Stromal cell of bone marrow (primary cell): Measurements from ENCODE around the gene ARHGEF17.

ENCODE experiments used
- DNase-seq: peaks from one replicate; pipeline ENCODE4 v3.0.0-alpha.2; 2012; ENCODE audit warnings: low read depth

Gene ARHGEF17

GRCh38 chr11:73333173-73333572 is 25.1 kb downstream of the ARHGEF17 start:
- no peak for DNase-seq

DNA sequence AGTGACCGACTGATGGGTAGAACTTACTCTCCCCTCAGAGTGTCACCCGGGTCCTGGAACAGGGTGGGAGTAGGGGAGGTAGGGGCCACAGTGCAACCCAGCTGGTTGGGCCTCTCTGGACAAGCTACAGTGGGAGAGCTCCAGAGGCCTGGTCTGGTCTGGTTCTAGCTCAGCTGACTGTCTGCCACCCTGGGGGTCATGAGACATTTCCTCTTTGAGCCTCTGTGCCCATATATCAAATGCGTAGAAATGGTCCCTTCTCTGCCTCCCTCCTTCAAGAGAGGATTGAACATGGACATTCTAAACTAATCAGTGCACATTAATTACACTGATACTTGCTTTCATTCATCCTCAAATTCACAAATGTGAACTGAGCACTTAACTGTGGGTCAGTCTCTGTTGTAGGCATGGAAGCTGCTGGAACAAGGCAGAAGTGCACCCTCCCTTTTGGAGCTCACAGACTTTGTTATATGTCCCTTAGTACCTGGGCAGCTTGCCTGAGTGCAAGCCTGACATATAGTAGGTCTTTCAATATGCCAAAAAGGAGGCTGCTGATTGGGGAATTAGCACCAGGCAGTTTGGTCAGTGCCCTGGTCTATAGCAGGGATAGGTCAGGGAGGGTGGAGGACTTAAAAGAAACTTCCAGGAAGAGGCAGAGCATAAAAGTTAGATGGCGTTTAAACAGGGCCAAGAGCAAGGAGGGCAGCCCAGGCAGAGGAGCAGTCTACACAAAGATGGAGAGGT is 25.7 kb downstream of the ARHGEF17 start:
- no peak for DNase-seq

DNA sequence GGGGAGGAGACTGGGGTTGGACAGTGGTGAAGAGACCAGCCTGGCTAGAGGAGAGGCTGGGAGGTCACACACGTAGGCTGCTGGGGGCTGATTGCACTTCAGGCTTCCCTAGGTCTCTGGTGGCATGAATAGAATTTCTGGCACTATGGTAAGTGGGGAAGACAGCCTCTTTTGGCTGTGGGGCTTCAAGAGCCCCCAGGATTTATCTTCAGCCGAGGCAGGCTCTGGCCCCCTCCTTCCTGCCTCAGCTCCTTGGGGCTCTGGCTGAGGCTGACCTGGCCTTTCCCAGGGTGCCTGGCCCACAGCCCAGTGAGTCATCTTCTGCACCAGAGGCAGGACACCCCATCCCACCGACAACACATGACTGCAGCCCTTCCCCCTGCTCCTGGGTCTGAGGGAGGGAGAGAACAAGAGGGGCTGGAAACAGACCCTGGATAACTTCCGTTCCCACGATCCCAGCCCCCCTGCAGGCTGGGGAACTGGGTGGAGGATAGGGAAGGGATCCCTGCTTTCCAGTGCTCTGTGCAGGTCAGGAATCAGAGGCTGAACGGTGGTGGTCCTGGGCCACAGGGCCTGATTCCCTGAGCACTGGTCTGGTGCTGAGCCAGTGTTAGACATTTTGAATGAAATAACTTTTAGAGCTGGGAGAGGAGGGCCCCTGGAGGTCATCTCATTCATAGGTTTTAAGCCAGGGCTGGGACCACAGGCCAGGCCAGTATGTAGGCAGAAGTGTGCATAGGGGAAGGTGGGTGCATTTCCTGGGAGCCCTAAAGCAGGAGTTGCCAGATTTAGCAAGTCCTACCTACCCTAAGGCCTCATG is 26.5 kb downstream of the ARHGEF17 start:
- DNase-seq, result peak; percentile 70

DNA sequence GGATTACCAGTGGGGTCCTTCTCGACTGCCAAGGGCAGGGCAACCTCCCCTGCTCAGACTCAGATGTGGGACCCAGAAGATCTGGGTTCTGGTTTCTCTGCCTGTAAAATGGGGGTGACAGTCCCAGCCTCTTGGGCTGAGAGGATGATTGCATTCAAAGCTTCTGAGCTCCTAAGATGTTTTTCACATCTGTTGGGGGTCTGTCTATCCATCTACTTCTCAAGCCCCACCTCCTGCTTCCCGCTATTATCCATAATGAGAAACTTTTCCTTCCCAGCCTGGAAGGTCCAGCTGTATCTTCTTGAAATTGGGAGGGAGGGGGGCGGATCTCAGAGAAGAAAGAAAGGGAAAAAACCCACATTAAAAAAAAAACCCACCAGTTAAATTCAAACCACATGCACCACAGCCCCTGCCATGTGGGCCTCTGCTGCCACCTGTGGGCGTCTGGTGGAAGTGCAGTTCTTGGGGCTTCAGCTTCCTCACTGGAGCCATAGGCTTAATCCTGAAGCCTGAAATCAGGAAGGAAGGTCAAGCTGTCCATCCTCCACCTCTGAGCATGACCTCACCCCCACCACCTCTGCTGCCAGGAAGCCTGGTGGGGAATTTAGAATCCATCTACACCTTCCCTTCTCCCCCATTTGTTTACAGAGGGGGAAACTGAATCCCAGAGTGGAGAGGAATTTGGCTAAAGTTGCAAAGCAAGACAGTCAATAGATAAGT is 27.3 kb downstream of the ARHGEF17 start:
- DNase-seq, result peak; percentile 65

GRCh38 chr11:73337846-73338245 is 29.8 kb downstream of the ARHGEF17 start:
- DNase-seq, result no peak

GRCh38 chr11:73338279-73338678 is 30.2 kb downstream of the ARHGEF17 start:
- DNase-seq, result no peak

DNA sequence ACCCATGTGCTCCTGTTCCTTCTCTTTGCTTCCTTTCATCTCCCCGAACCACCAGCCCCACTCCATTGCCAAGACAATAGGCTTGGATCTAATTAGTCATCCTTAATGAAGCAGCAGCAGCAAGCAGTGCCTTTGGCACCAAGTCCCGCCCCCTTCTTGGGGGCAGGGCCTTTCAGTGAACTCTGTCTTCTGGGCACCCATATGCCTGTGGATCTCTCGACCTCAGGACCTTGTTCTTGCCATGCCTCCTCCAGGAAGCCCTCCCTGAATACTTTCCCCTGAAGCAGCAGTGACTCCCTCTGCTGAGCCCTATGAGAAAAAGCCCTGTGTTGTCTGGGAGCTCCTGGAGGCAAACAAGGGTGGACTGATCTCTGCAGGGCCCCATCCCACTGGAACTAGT is 32.1 kb downstream of the ARHGEF17 start:
- no peak for DNase-seq

DNA sequence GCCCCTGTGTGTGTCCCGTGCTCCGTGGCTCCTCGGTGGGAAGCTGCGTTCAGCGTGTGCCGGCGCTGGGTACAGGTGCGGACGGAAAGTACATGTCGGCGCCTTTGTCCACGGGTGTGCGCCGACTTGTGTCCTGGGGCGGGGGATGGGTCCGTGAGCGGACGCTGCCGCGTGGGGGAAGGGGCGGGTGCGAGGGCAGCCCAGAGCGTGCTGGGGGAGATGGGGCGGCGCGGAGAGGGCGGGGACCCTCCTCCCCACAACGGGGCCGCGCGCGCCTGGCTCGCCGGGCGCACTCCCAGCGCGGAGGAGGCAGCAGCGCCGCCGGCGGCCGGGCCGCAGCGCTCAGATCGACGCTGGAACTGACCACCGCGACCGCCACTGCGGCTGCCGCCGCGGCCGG is 34.6 kb downstream of the ARHGEF17 start:
- DNase-seq, result no peak

DNA sequence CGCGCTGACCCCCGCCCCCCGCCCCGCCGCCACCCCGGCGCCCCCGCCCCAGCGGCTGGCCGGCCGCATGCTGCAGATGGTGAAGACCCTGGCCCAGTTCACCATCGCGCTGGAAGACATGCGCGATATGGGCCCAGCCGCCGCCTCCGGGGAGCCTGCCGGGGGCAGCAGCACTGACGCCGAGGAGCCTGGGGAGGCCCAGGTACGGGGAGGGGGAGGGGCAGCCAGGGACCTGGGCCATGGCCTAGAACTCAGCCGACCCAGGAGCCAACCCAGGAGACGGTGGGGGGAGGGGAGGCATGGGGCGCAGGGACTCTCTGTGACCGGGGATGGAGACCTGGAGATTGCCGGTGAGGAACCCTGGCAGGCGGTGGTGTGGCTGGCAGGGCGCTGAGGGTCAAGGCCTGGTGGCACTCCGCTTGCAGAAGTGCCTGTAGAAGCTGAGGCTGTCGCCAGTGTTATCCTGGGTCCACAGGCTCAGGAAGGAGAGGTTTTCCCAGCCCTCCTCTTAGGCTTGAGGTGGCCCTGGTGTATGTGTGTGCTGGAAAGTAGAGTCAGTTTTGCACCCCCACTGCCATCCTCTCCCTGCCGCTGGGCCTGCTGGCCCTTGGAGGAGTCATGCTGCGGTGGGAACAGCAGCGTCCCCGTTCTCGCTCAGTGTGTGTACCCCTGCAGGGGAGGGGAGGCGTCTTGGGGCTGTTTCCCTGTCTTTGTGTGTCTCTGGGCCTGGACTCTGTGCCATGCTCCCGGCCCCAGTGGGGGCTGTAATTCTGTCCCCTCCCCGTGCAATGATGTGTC is 35.2 kb downstream of the ARHGEF17 start:
- DNase-seq, result no peak

GRCh38 chr11:73344191-73344607 is 36.1 kb downstream of the ARHGEF17 start:
- no peak for DNase-seq

DNA sequence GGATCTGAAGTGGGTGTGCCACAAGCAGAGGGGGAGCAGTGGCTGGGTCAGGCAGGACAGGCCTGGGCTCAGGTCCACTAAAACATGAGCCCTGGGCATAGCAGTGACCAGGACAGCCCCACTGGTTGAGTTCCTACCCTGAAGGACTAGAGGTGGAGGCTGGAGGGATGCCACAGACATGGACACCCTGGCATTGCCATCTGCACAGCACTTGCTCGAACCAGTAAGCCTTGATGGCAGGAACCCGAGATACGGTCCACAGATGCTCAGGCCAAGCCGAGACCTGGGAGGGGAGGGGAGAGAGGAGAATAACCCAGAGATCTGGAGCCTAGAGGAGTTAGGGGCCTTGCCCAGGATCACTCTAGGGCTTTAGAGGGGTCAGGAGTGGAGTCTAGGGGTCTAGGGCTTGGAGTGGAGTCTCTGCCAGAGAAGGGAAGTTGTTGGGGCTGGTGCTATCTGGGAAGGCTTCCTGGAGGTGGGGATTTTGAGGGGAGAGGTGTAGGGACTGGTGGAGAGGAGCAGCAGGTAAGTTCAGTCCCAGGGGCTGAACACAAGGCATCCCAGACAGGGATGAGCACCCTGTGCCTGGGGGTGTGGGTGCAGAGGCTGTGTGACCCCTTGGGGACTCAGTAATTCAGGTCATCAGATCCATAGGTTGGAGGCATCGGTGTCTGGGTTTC is 37.5 kb downstream of the ARHGEF17 start:
- no peak for DNase-seq

DNA sequence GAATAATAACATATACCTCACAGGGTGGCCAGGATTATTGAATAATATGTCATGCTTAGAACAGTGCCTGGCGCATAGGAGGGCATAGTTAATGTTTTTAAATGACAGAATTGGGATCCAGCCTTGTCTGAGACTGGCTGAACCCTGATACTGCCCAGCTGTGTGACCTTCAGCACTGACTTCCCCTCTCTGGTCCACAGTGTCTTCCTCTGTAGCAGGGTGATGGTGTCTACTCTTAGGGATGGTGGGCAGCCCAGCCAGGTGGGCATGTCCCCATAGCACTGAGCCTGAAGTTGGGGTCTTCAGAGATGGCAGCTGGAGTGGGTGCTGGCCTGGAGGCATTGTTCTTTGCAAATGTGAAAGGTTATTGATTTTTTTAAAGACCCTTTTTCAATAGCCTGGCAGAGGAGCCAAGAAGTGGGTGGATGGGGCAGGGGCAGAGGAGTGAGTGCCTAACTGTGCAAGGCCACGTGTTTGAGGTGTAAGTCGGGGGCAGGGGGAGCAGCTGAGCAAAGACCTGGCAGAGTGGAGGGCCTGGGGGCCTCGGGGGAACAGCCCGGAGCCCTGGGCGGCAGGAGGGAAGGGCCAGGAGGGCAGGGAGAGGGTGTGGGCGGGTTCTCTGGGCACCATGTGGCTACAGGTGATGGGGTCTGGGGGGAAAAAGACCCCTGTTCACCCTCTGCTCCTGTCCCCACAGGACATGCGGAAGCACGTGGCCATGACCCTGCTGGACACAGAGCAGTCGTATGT is 38.3 kb downstream of the ARHGEF17 start:
- no peak for DNase-seq

DNA sequence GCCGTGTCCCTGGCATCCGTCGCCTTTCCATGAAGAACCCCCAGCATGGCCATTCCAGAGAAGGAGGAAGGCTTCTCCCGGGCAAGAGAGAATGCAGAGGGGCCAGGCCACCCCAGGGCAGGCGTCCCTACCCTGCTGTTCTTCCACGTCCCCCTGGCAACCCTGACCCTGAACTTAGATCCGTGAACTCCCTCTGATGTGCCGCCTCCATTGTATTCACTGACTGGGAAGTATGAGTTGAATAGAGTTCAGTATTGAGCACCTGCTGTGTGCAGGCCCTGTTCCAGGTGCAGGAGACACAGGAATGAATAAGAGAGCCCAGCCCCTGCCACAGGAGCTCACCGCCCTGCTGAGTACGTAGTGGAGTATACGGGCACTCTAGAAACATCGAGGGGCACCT is 39.0 kb downstream of the ARHGEF17 start:
- DNase-seq, result no peak

DNA sequence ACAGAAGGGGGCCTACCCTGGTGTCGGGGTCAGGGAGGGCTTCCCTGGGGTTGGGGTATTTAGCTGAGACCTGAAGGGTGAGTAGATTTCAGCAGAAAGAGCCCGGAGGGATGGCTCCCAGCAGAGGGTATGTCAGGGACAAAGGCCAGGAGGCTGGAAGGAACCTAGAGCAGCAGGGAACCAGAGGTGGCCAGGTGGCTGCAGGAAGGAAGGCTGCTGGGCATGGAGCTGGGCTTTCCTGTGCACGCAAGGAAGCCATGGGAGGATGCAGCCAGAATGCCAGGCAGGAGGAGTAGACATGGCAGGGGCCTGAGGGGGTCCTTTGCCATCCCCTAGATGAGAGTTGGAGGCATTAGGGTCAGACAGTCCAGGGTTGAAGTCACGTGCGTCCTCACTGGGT is 40.8 kb downstream of the ARHGEF17 start:
- no peak for DNase-seq

DNA sequence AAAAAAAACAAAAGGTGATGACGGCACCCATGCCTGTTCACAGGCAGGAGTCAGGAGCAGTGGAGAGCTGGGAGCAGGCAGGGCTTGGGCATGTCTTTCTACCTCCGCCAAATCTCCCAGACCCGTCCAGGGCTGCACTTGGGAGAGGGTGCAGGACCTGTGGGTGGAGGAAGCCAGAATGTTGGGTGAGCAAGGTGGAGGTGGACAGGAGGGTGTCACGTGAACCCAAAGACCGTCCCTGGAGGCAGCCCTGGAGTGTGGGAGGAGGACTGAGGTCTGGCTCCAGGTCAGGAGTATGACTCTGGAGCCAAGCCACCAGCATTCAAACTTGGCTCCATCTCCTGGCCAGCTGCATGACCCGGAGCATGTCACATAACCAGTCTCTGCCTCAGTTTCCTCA is 41.6 kb downstream of the ARHGEF17 start:
- DNase-seq, result no peak

DNA sequence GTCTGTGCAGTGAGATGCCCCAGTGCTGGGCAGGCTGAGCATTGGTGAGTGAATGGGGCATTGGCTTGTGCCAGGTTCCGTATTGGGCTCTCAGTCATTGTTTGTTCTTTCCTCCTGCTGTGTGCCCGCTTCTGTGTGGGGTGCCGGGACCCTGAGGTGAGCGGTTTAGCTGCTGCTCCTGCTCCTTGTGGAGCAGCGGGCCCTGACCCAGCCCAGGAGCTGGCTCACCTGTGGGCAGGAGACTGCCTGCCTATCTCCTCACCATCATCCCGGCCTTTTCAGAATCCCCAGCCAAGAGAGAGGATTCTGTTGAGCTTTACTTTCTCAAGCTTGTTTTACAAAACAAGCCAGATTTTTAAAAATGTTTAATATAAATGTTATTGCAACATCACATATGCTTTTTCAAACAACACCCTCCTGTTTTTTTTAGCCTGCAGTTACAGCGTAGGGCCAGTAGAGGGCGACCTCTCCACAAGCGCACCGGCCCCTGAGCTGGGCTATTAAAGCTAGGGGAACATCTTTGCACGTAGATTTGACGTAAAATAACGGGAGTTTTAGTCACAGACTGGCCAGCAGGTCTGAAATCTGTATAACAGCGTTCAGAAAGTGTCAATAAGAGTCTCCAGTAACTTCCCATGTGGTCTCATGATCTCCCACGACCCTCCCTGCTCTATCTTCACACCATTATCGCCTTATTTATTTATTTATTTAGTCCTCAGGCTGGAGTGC is 43.0 kb downstream of the ARHGEF17 start:
- DNase-seq, result peak; percentile 50

GRCh38 chr11:73353422-73353821 is 45.3 kb downstream of the ARHGEF17 start:
- no peak for DNase-seq

DNA sequence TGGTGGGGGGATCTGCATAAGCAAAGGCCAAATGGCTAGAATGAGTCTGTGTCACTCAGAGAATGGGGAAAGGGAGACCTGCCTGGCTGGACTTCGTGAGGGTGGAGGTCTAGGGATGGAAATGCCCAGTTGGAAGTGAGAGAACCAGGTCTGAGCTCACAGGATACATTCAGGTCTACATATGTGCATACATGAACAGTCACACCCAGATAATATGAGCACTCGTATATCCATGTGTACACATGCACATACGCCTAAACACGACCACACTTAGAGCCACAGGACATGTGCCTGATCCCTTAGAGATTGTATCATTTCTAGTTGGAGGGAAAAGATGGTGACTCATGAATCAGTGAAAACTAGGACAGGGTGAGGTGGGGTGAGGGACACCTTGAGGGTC is 47.0 kb downstream of the ARHGEF17 start:
- DNase-seq, result no peak

- no peak for DNase-seq
Measured at GRCh38 chr11:73356979-73357860, 49.1 kb downstream of the ARHGEF17 start.
